ENCODE results near the gene SLC37A1.
"Not testable (repeated sequence)": the region's sequence is repeated elsewhere in the genome, so short reads cannot be mapped to it uniquely, and the experiment has no call there.

SLC37A1 gene

GRCh38 chr21:42469726-42470125, 43.9 kb upstream of the SLC37A1 start:
- H3K9me3 ChIP-seq (ENCODE audit: control insufficient read depth, insufficient read depth, low read depth, low read length); POLR2A ChIA-PET; CTCF ChIA-PET; H3K36me3 ChIP-seq (ENCODE audit: control insufficient read depth in 2 of 2, insufficient read depth in 1 of 2, low read length in 2 of 2); H3K27ac ChIP-seq (ENCODE audit: extremely low read depth, low read depth, low read length); H3K4me3 ChIP-seq (ENCODE audit: low read depth, low read length): not testable (repeated sequence)
- H3K4me1 ChIP-seq (ENCODE audit: control insufficient read depth, insufficient read depth, low read length) = peaks cover 17% of the 10 kb centered on the region
- TF ChIP-seq ZNF121 (tag by site-specific recombination; IDR thresholded peaks at IDR 0.05) = peak; percentile 94

GRCh38 chr21:42471206-42471605, 42.4 kb upstream of the SLC37A1 start:
- POLR2A ChIA-PET = no interaction called here
- Histone ChIP-seq H3K36me3 (ENCODE audit: control insufficient read depth in 2 of 2, insufficient read depth in 1 of 2, low read length in 2 of 2) (no peaks in the 10 kb centered on the region), H3K9me3 (ENCODE audit: control insufficient read depth, insufficient read depth, low read depth, low read length) (no peaks in the 10 kb centered on the region), H3K4me3 (ENCODE audit: low read depth, low read length) (no peak overlapping the region), H3K4me1 (ENCODE audit: control insufficient read depth, insufficient read depth, low read length) (peaks cover 17% of the 10 kb centered on the region), H3K27ac (ENCODE audit: extremely low read depth, low read depth, low read length) (no peak overlapping the region)
- no peak for TF ChIP-seq ZNF302 (tag by site-specific recombination; IDR thresholded peaks at IDR 0.05; ENCODE audit: low read depth)
- no peak for TF ChIP-seq KLF9 (tag by site-specific recombination; IDR thresholded peaks at IDR 0.05; ENCODE audit: low read depth)
- TF ChIP-seq, protein P1, sequence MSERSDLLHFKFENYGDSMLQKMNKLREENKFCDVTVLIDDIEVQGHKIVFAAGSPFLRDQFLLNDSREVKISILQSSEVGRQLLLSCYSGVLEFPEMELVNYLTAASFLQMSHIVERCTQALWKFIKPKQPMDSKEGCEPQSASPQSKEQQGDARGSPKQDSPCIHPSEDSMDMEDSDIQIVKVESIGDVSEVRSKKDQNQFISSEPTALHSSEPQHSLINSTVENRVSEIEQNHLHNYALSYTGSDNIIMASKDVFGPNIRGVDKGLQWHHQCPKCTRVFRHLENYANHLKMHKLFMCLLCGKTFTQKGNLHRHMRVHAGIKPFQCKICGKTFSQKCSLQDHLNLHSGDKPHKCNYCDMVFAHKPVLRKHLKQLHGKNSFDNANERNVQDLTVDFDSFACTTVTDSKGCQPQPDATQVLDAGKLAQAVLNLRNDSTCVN (tag by site-specific recombination; optimal IDR thresholded peaks at IDR 0.05) = no peak
- no peak for TF ChIP-seq ZBTB17 (tag by site-specific recombination; IDR thresholded peaks at IDR 0.05)
- TF ChIP-seq ZNF211 (tag by site-specific recombination; IDR thresholded peaks at IDR 0.05; ENCODE audit: low read depth) = no peak
- no peak for TF ChIP-seq ZNF133 (tag by site-specific recombination; IDR thresholded peaks at IDR 0.05)
- TF ChIP-seq SALL2 (tag by site-specific recombination; IDR thresholded peaks at IDR 0.05; ENCODE audit: borderline replicate concordance) = no peak
- TF ChIP-seq ZFP69B (tag by site-specific recombination; IDR thresholded peaks at IDR 0.05) = no peak
- no peak for TF ChIP-seq ZNF292 (tag by site-specific recombination; IDR thresholded peaks at IDR 0.05; ENCODE audit: borderline replicate concordance, low read depth)
- TF ChIP-seq ZNF571 (tag by site-specific recombination; IDR thresholded peaks at IDR 0.05) = no peak
- CTCF ChIA-PET = no interaction called here

- POLR2A ChIA-PET = no interaction called here
- H3K9me3 ChIP-seq (ENCODE audit: control insufficient read depth, insufficient read depth, low read depth, low read length) = no peaks in the 10 kb centered on the region
- H3K4me1 ChIP-seq (ENCODE audit: control insufficient read depth, insufficient read depth, low read length) = peaks cover 17% of the 10 kb centered on the region
- TF ChIP-seq ZFHX2 (tag by site-specific recombination; conservative IDR thresholded peaks at IDR 0.05) (0 out of 2 replicates have a peak, but pooled peaks have one; percentile 23), EGR2 (tag by site-specific recombination; IDR thresholded peaks at IDR 0.05; ENCODE audit: low read depth) (peak; percentile 60; the same call in 1 of the 2 replicates), ZIC2 (tag by site-specific recombination; IDR thresholded peaks at IDR 0.05) (peak; percentile 84), ZNF555 (tag by site-specific recombination; conservative IDR thresholded peaks at IDR 0.05) (no peak), YY2 (tag by site-specific recombination; IDR thresholded peaks at IDR 0.05) (no peak)
- no peak overlapping the region for H3K27ac ChIP-seq (ENCODE audit: extremely low read depth, low read depth, low read length)
- CTCF ChIA-PET = no interaction called here
- H3K36me3 ChIP-seq (ENCODE audit: control insufficient read depth in 2 of 2, insufficient read depth in 1 of 2, low read length in 2 of 2) = no peaks in the 10 kb centered on the region
- no peak overlapping the region for H3K4me3 ChIP-seq (ENCODE audit: low read depth, low read length)
Measured at GRCh38 chr21:42471716-42472330, 41.8 kb upstream of the SLC37A1 start.

- Histone ChIP-seq H3K36me3 (ENCODE audit: control insufficient read depth in 2 of 2, insufficient read depth in 1 of 2, low read length in 2 of 2) (no peaks in the 10 kb centered on the region), H3K4me3 (ENCODE audit: low read depth, low read length) (no peak overlapping the region), H3K4me1 (ENCODE audit: control insufficient read depth, insufficient read depth, low read length) (peaks cover 14% of the 10 kb centered on the region), H3K27ac (ENCODE audit: extremely low read depth, low read depth, low read length) (no peak overlapping the region), H3K9me3 (ENCODE audit: control insufficient read depth, insufficient read depth, low read depth, low read length) (no peaks in the 10 kb centered on the region)
- POLR2A ChIA-PET = no interaction called here
- CTCF ChIA-PET = no interaction called here
- TF ChIP-seq ZNF23 (tag by site-specific recombination; IDR thresholded peaks at IDR 0.05; ENCODE audit: borderline replicate concordance) = no peak
- no peak for TF ChIP-seq GLI4 (tag by site-specific recombination; IDR thresholded peaks at IDR 0.05)
- TF ChIP-seq KLF10 (tag by site-specific recombination; IDR thresholded peaks at IDR 0.05) = no peak
- TF ChIP-seq ZFP69B (tag by site-specific recombination; IDR thresholded peaks at IDR 0.05) = no peak
- no peak for TF ChIP-seq MEIS1 (CRISPR knock-in tag; IDR thresholded peaks at IDR 0.05; ENCODE audit: borderline replicate concordance)
- no peak for TF ChIP-seq ZNF274 (IDR thresholded peaks at IDR 0.05; ENCODE audit: low read length)
- no peak for TF ChIP-seq ZNF274 (tag by site-specific recombination; IDR thresholded peaks at IDR 0.05; ENCODE audit: borderline replicate concordance)
- TF ChIP-seq ZBTB11 (tag by site-specific recombination; conservative IDR thresholded peaks at IDR 0.05; ENCODE audit: low read depth) = no peak
- TF ChIP-seq ZNF513 (tag by site-specific recombination; IDR thresholded peaks at IDR 0.05) = no peak
Measured at GRCh38 chr21:42472521-42472920, 41.1 kb upstream of the SLC37A1 start.
